ENCODE results near the gene FNDC3A. TPM values are rescaled to one million over a fixed set of nuclear protein-coding genes. Genes with fewer than 3 reads are reported as not detected.

FNDC3A gene
- total and polyA plus RNA-seq, 9 of the 15 experiments (the other 6 are each of a cell fraction or from before 2014, with no cell fraction given): 4.1 to 22.0 (median 13.5) TPM

DNA sequence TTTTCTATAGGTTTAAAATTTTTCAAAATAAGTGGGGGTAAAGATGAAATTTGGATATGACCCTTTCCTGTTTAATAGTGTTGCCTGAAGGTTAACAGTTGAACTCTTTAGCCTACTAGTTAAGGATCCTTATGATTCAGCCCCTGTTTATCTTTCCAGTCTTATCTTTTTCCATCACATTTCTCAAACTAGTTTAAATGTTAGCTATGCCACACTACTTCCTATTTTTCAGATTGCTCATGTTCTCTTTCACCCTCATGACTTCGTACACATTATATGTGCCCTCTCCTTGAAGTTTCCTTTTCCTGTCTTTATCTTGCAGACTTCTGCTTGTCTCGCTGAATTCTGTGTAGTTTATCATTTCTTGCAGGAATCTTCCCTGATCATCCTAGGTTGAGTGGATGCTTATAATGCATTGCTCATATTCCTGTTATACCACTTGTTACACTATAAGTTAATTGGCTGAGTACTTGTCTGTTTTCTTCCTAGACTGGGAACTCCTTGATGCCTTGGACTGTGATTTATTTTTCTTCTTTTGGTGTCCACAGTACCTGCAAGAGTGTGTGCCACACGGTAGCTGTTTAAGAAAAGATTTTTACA is 86.7 kb downstream of the FNDC3A start (continued):
- TF ChIP-seq, protein P1, sequence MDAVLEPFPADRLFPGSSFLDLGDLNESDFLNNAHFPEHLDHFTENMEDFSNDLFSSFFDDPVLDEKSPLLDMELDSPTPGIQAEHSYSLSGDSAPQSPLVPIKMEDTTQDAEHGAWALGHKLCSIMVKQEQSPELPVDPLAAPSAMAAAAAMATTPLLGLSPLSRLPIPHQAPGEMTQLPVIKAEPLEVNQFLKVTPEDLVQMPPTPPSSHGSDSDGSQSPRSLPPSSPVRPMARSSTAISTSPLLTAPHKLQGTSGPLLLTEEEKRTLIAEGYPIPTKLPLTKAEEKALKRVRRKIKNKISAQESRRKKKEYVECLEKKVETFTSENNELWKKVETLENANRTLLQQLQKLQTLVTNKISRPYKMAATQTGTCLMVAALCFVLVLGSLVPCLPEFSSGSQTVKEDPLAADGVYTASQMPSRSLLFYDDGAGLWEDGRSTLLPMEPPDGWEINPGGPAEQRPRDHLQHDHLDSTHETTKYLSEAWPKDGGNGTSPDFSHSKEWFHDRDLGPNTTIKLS (IDR thresholded peaks at IDR 0.05; ENCODE audit: borderline replicate concordance, low read depth): no peak
- TF ChIP-seq, protein P2, sequence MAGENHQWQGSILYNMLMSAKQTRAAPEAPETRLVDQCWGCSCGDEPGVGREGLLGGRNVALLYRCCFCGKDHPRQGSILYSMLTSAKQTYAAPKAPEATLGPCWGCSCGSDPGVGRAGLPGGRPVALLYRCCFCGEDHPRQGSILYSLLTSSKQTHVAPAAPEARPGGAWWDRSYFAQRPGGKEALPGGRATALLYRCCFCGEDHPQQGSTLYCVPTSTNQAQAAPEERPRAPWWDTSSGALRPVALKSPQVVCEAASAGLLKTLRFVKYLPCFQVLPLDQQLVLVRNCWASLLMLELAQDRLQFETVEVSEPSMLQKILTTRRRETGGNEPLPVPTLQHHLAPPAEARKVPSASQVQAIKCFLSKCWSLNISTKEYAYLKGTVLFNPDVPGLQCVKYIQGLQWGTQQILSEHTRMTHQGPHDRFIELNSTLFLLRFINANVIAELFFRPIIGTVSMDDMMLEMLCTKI (IDR thresholded peaks at IDR 0.05; ENCODE audit: partially characterized antibody): no peak
- TF ChIP-seq HDAC2 (IDR thresholded peaks at IDR 0.05) (no peak), COPS2 (conservative IDR thresholded peaks at IDR 0.05) (no peak), CREM (IDR thresholded peaks at IDR 0.05; ENCODE audit: low read depth) (no peak), SP2 (IDR thresholded peaks at IDR 0.05; ENCODE audit: extremely low read depth, low read depth, low read length, poor library complexity, severe bottlenecking) (no peak), FOXM1 (IDR thresholded peaks at IDR 0.05; ENCODE audit: low read depth) (0 out of 2 replicates have a peak, but pooled peaks have one; percentile 39), FOXM1 (CRISPR knock-in tag; IDR thresholded peaks at IDR 0.05; ENCODE audit: low read depth) (no peak), ZNF347 (CRISPR knock-in tag; IDR thresholded peaks at IDR 0.05; ENCODE audit: low read depth) (no peak), RBM22 (IDR thresholded peaks at IDR 0.05; ENCODE audit: low read depth, low read length, poor library complexity, severe bottlenecking) (no peak), RHOXF2B (CRISPR knock-in tag; conservative IDR thresholded peaks at IDR 0.05) (no peak), ZNF274 (IDR thresholded peaks at IDR 0.05; ENCODE audit: borderline replicate concordance, low read depth, low read length) (no peak), TAL1 (IDR thresholded peaks at IDR 0.05) (peak; percentile 61), ZNF224 (CRISPR knock-in tag; IDR thresholded peaks at IDR 0.05) (no peak), CBFA2T2 (conservative IDR thresholded peaks at IDR 0.05) (peak; percentile 42), RAD21 (CRISPR knock-in tag; conservative IDR thresholded peaks at IDR 0.05 in 1 of 2, IDR thresholded peaks at IDR 0.05 in 1 of 2) (no peak), ZNF384 (IDR thresholded peaks at IDR 0.05; ENCODE audit: low read depth, low read length) (no peak), ZBTB17 (CRISPR knock-in tag; IDR thresholded peaks at IDR 0.05) (no peak)
- TF ChIP-seq, protein P3, sequence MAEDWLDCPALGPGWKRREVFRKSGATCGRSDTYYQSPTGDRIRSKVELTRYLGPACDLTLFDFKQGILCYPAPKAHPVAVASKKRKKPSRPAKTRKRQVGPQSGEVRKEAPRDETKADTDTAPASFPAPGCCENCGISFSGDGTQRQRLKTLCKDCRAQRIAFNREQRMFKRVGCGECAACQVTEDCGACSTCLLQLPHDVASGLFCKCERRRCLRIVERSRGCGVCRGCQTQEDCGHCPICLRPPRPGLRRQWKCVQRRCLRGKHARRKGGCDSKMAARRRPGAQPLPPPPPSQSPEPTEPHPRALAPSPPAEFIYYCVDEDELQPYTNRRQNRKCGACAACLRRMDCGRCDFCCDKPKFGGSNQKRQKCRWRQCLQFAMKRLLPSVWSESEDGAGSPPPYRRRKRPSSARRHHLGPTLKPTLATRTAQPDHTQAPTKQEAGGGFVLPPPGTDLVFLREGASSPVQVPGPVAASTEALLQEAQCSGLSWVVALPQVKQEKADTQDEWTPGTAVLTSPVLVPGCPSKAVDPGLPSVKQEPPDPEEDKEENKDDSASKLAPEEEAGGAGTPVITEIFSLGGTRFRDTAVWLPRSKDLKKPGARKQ (CRISPR knock-in tag; IDR thresholded peaks at IDR 0.05): no peak
- TF ChIP-seq, protein P4, sequence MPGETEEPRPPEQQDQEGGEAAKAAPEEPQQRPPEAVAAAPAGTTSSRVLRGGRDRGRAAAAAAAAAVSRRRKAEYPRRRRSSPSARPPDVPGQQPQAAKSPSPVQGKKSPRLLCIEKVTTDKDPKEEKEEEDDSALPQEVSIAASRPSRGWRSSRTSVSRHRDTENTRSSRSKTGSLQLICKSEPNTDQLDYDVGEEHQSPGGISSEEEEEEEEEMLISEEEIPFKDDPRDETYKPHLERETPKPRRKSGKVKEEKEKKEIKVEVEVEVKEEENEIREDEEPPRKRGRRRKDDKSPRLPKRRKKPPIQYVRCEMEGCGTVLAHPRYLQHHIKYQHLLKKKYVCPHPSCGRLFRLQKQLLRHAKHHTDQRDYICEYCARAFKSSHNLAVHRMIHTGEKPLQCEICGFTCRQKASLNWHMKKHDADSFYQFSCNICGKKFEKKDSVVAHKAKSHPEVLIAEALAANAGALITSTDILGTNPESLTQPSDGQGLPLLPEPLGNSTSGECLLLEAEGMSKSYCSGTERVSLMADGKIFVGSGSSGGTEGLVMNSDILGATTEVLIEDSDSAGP (CRISPR knock-in tag; IDR thresholded peaks at IDR 0.05): no peak
- TF ChIP-seq, protein P5, sequence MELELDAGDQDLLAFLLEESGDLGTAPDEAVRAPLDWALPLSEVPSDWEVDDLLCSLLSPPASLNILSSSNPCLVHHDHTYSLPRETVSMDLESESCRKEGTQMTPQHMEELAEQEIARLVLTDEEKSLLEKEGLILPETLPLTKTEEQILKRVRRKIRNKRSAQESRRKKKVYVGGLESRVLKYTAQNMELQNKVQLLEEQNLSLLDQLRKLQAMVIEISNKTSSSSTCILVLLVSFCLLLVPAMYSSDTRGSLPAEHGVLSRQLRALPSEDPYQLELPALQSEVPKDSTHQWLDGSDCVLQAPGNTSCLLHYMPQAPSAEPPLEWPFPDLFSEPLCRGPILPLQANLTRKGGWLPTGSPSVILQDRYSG (tag; conservative IDR thresholded peaks at IDR 0.05; ENCODE audit: low read depth): no peak
